Left ventricle myocardium inferior (tissue), 1 donor: Measurements from ENCODE around the gene MYBPHL. TPM values are rescaled to one million over a fixed set of nuclear protein-coding genes. Genes with fewer than 3 reads are reported as not detected.
"Not testable (repeated sequence)": the region's sequence is repeated elsewhere in the genome, so short reads cannot be mapped to it uniquely, and the experiment has no call there.

Experiments used
- DNase-seq: peaks from one replicate; pipeline ENCODE4 v3.0.0-alpha.2; 2020
- H3K27ac ChIP-seq: fragments of 200-600 bp; replicated peaks from 2 replicates; pipeline ENCODE4 v1.8.0; 2021
- H3K27me3 ChIP-seq: fragments of 200-600 bp; 2 replicates; pipeline ENCODE4 v1.8.0; 2021; ENCODE audit warnings: low read depth
- H3K36me3 ChIP-seq: fragments of 200-600 bp; 2 replicates; pipeline ENCODE4 v1.8.0; 2021
- H3K4me1 ChIP-seq: fragments of 200-600 bp; 2 replicates; pipeline ENCODE4 v1.8.0; 2021
- H3K4me3 ChIP-seq: fragments of 200-600 bp; 2 replicates; pipeline ENCODE4 v1.8.0; 2021; ENCODE audit warnings: mild to moderate bottlenecking, moderate library complexity
- H3K9me3 ChIP-seq: fragments of 200-600 bp; replicated peaks from 2 replicates; pipeline ENCODE4 v1.8.0; 2021
- CTCF ChIP-seq: fragments of 200-600 bp; IDR thresholded peaks from 2 replicates; pipeline ENCODE4 v1.8.0; 2021; ENCODE audit warnings: antibody characterized with exemption, mild to moderate bottlenecking, borderline replicate concordance
- intact Hi-C: fragments of 100-400 bp; cut with micrococcal nuclease; formaldehyde crosslinking; loops from one replicate; pipeline ENCODE4 v1.11.0; 2022
- total RNA-seq: library from RNA; stranded (reverse); fragmentation: NEBNext Ultra II Directional; extraction: Animal tissue kit (Norgen Biotek cat#: 25700); gene quantifications from one replicate; pipeline ENCODE4 v1.2.1, GENCODE V29; 2021
- donor health status: DM: no; HTN: yes; CAD: no; lungs with severe emphysema.

MYBPHL gene
- total RNA-seq, 1 donor from 2014 or later: 0.22 TPM

- Histone ChIP-seq H3K4me1 (peaks cover 53% of the 10 kb centered on the region), H3K27ac (peak overlapping the region; percentile 75), H3K27me3 (no peaks in the 10 kb centered on the region), H3K9me3 (no peaks in the 10 kb centered on the region), H3K4me3 (peak overlapping the region; percentile 21), H3K36me3 (peaks cover 20% of the 10 kb centered on the region)
- intact Hi-C loops: no loop called here
- TF ChIP-seq CTCF: no peak
- DNase-seq: peak; percentile 60
Observed at GRCh38 chr1:109307274-109308021, 637 bp upstream of the MYBPHL start.

GRCh38 chr1:109305991-109306390 is 820 bp downstream of the MYBPHL start:
- Histone ChIP-seq H3K4me1 (peaks cover 53% of the 10 kb centered on the region), H3K27ac (peak overlapping the region; percentile 75)
- H3K9me3 ChIP-seq, intact Hi-C loops, H3K27me3 ChIP-seq, H3K4me3 ChIP-seq, H3K36me3 ChIP-seq, DNase-seq: not testable (repeated sequence)

GRCh38 chr1:109304226-109304920 is 2.4 kb downstream of the MYBPHL start:
- intact Hi-C loops: no loop called here
- H3K4me3 ChIP-seq: no peak overlapping the region
- H3K36me3 ChIP-seq: peaks cover 4% of the 10 kb centered on the region
- peak overlapping the region; percentile 75 for H3K27ac ChIP-seq
- H3K9me3 ChIP-seq: no peaks in the 10 kb centered on the region
- no peak for TF ChIP-seq CTCF
- no peaks in the 10 kb centered on the region for H3K27me3 ChIP-seq
- peak; percentile 43 for DNase-seq
- peaks cover 67% of the 10 kb centered on the region for H3K4me1 ChIP-seq

- Histone ChIP-seq H3K4me1 (peaks cover 64% of the 10 kb centered on the region), H3K9me3 (no peaks in the 10 kb centered on the region), H3K27ac (no peak overlapping the region), H3K36me3 (no peaks in the 10 kb centered on the region), H3K4me3 (no peak overlapping the region), H3K27me3 (no peaks in the 10 kb centered on the region)
- intact Hi-C loops: no loop called here
- no peak for TF ChIP-seq CTCF
- DNase-seq: no peak
Observed at GRCh38 chr1:109301874-109302273, 4.9 kb downstream of the MYBPHL start.

GRCh38 chr1:109300650-109301151 is 6.1 kb downstream of the MYBPHL start:
- DNase-seq: no peak
- H3K4me1 ChIP-seq: peaks cover 53% of the 10 kb centered on the region
- intact Hi-C loops: no loop called here
- TF ChIP-seq CTCF: no peak
- no peaks in the 10 kb centered on the region for H3K36me3 ChIP-seq
- H3K9me3 ChIP-seq: no peaks in the 10 kb centered on the region
- H3K4me3 ChIP-seq: no peak overlapping the region
- peak overlapping the region; percentile 72 for H3K27ac ChIP-seq
- H3K27me3 ChIP-seq: peaks cover 6% of the 10 kb centered on the region
